GM23338 (cell line): ENCODE results near the gene HSH2D. TPM values are rescaled to one million over a fixed set of nuclear protein-coding genes. Genes with fewer than 3 reads are reported as not detected.

Experiments used
- ATAC-seq: fragments of 200-7000 bp; cut with Tn5 transposase; 3 replicates; pipeline ENCODE4 v1.9.1; 2020
- DNase-seq: peaks from one replicate; pipeline ENCODE4 v3.0.0-alpha.2; 2015; ENCODE audit warnings: low spot score
- H2AFZ ChIP-seq: fragments of 200-600 bp; sonication (generic); 2 replicates; pipeline ENCODE4 v1.8.0; 2016; ENCODE audit warnings: antibody characterized with exemption, mild to moderate bottlenecking, moderate library complexity
- H3F3A ChIP-seq: fragments of 200-600 bp; sonication (generic); replicated peaks from 2 replicates; pipeline ENCODE4 v1.8.0; 2017; ENCODE audit warnings: antibody characterized with exemption, mixed run types, low read depth
- H3K27ac ChIP-seq: fragments of 200-600 bp; sonication (generic); 2 replicates; pipeline ENCODE4 v1.6.1; 2016; ENCODE audit warnings: low read depth
- H3K27me3 ChIP-seq: fragments of 200-600 bp; sonication (generic); 2 replicates; pipeline ENCODE4 v1.8.0; 2016; ENCODE audit warnings: mild to moderate bottlenecking, mixed run types, moderate library complexity; ENCODE audit not compliant: insufficient read depth
- H3K36me3 ChIP-seq: fragments of 200-600 bp; sonication (generic); 2 replicates; pipeline ENCODE4 v1.8.0; 2016; ENCODE audit warnings: mild to moderate bottlenecking; ENCODE audit not compliant: insufficient read depth
- H3K4me1 ChIP-seq: fragments of 200-600 bp; sonication (generic); 2 replicates; pipeline ENCODE4 v1.8.0; 2016; ENCODE audit warnings: mild to moderate bottlenecking, moderate library complexity; ENCODE audit not compliant: insufficient read depth
- H3K4me2 ChIP-seq: fragments of 200-600 bp; sonication (generic); 2 replicates; pipeline ENCODE4 v1.7.1; 2017; ENCODE audit warnings: mixed run types
- H3K4me3 ChIP-seq: fragments of 200-600 bp; sonication (generic); 2 replicates; pipeline ENCODE4 v1.6.1; 2016; ENCODE audit warnings: mixed run types
- H3K79me2 ChIP-seq: fragments of 200-600 bp; sonication (generic); replicated peaks from 2 replicates; pipeline ENCODE4 v1.8.0; 2017; ENCODE audit warnings: mild to moderate bottlenecking; ENCODE audit not compliant: insufficient read depth
- H3K9me2 ChIP-seq: fragments of 200-600 bp; sonication (generic); 2 replicates; pipeline ENCODE4 v1.8.0; 2017; ENCODE audit not compliant: insufficient read depth
- H4K20me1 ChIP-seq: fragments of 200-600 bp; sonication (generic); replicated peaks from 2 replicates; pipeline ENCODE4 v1.8.0; 2017; ENCODE audit warnings: mild to moderate bottlenecking; ENCODE audit not compliant: insufficient read depth
- H3K27ac Mint-ChIP-seq: 2 replicates; pipeline ENCODE4 v1.8.0; 2020; ENCODE audit warnings: inconsistent platforms, mild to moderate bottlenecking, moderate library complexity, mixed read lengths
- H3K27me3 Mint-ChIP-seq: 3 replicates; pipeline ENCODE4 v1.8.0; 2022; ENCODE audit warnings: low read depth, mild to moderate bottlenecking, moderate library complexity, mixed read lengths, inconsistent platforms; ENCODE audit not compliant: insufficient read depth, poor library complexity
- H3K36me3 Mint-ChIP-seq: 3 replicates; pipeline ENCODE4 v1.8.0; 2021; ENCODE audit warnings: low read depth, mild to moderate bottlenecking, inconsistent platforms, moderate library complexity, mixed read lengths
- H3K4me1 Mint-ChIP-seq: 3 replicates; pipeline ENCODE4 v1.8.0; 2020; ENCODE audit warnings: mild to moderate bottlenecking, inconsistent platforms, mixed read lengths
- H3K4me3 Mint-ChIP-seq: 3 replicates; pipeline ENCODE4 v1.8.0; 2021; ENCODE audit warnings: moderate library complexity, mild to moderate bottlenecking, inconsistent platforms, mixed read lengths
- H3K9me3 Mint-ChIP-seq: 3 replicates; pipeline ENCODE4 v1.8.0; 2020; ENCODE audit warnings: moderate library complexity, mild to moderate bottlenecking, inconsistent platforms, mixed read lengths
- CREB1 ChIP-seq: fragments of 250-450 bp; sonication (Bioruptor Pico); IDR thresholded peaks from 2 replicates; pipeline ENCODE4 v1.5.0; 2020; ENCODE audit warnings: low read depth, mild to moderate bottlenecking, moderate library complexity
- CTCF ChIP-seq, 2 experiments: fragments of 200-600 bp in 1 of 2; sonication (generic) in 1 of 2; conservative IDR thresholded peaks; 2 replicates each; pipeline versions ENCODE4 v1.5.1 to v1.6.1; 2016 to 2017; ENCODE audit warnings: antibody characterized with exemption in 2 of 2, low read depth in 2 of 2, mild to moderate bottlenecking in 2 of 2, moderate library complexity in 1 of 2
- ETS1 ChIP-seq: IDR thresholded peaks from 2 replicates; pipeline ENCODE4 v1.6.1; 2016; ENCODE audit warnings: antibody characterized with exemption
- EZH2 ChIP-seq: fragments of 200-600 bp; sonication (generic); IDR thresholded peaks from one replicate; pipeline ENCODE4 v1.8.0; 2017; ENCODE audit warnings: antibody characterized with exemption, mild to moderate bottlenecking, low read depth; ENCODE audit not compliant: unreplicated experiment
- EZH2phosphoT487 ChIP-seq: fragments of 200-600 bp; sonication (generic); IDR thresholded peaks from one replicate; pipeline ENCODE4 v1.8.1; 2018; ENCODE audit warnings: antibody characterized with exemption; ENCODE audit not compliant: unreplicated experiment
- NANOG ChIP-seq: IDR thresholded peaks from 2 replicates; pipeline ENCODE4 v1.6.1; 2016; ENCODE audit warnings: antibody characterized with exemption, borderline replicate concordance
- REST ChIP-seq: IDR thresholded peaks from one replicate; pipeline ENCODE4 v1.6.1; 2018; ENCODE audit warnings: antibody characterized with exemption; ENCODE audit not compliant: unreplicated experiment
- STAT1 ChIP-seq: IDR thresholded peaks from one replicate; pipeline ENCODE4 v1.6.1; 2016; ENCODE audit warnings: antibody characterized with exemption; ENCODE audit not compliant: unreplicated experiment
- ZNF114 ChIP-seq: fragments of 250-450 bp; sonication (Bioruptor Pico); IDR thresholded peaks from 2 replicates; pipeline ENCODE4 v1.5.0; 2020; ENCODE audit warnings: mild to moderate bottlenecking, moderate library complexity
- ZNF331 ChIP-seq: fragments of 250-450 bp; sonication (Bioruptor Pico); IDR thresholded peaks from 2 replicates; pipeline ENCODE4 v1.5.0; 2020; ENCODE audit warnings: low read depth, mild to moderate bottlenecking, moderate library complexity
- polyA plus RNA-seq: library from polyadenylated mRNA; unstranded; fragments of >200 nt; fragmentation: Nextera tagmentation; extraction: Ambion mirVana; gene quantifications from 2 replicates; pipeline ENCODE4 v1.2.1, GENCODE V29; 2016
- total RNA-seq: library from RNA; depleted of rRNA; stranded (reverse); fragments of >200 nt; shearing (Covaris generic); gene quantifications from 2 replicates; pipeline ENCODE4 v1.2.3, GENCODE V29; 2014

HSH2D gene
- total and polyA plus RNA-seq, 2 experiments from 2014 or later: 0.81 to 1.4 TPM

GRCh38 chr19:16096280-16096855, 47.1 kb upstream of the HSH2D start:
- Mint-ChIP-seq H3K36me3 (peaks cover 95% of the 10 kb centered on the region), H3K27ac (no peak overlapping the region; the same call in 1 of the 2 replicates), H3K9me3 (no peaks in the 10 kb centered on the region), H3K4me3 (no peak overlapping the region), H3K4me1 (no peaks in the 10 kb centered on the region), H3K27me3 (peaks cover 4% of the 10 kb centered on the region)
- H4K20me1 ChIP-seq: peaks cover 10% of the 10 kb centered on the region; the same call in 1 of the 2 replicates
- H3K9me2 ChIP-seq: no peaks in the 10 kb centered on the region
- no peak overlapping the region for H3K27ac ChIP-seq
- H3F3A ChIP-seq: 0 out of 2 replicates have a peak, but pooled peaks cover 6% of the 10 kb centered on the region
- no peak overlapping the region for H2AFZ ChIP-seq
- ATAC-seq (no peak), DNase-seq (no peak)
- no peaks in the 10 kb centered on the region for H3K4me1 ChIP-seq
- TF ChIP-seq STAT1: no peak
- TF ChIP-seq REST: no peak
- TF ChIP-seq ZNF114: no peak
- TF ChIP-seq ZNF331 (CRISPR knock-in tag): no peak
- TF ChIP-seq CTCF (conservative IDR thresholded peaks at IDR 0.05; ENCODE audit: low read depth in 2 of 2): no peak
- TF ChIP-seq ETS1: no peak
- H3K79me2 ChIP-seq: 0 out of 2 replicates have a peak, but pooled peaks cover 4% of the 10 kb centered on the region
- H3K4me3 ChIP-seq: no peak overlapping the region
- H3K4me2 ChIP-seq: no peak overlapping the region
- H3K36me3 ChIP-seq: peaks cover 81% of the 10 kb centered on the region
- no peaks in the 10 kb centered on the region for H3K27me3 ChIP-seq

GRCh38 chr19:16098416-16098768, 45.1 kb upstream of the HSH2D start:
- DNase-seq (no peak), ATAC-seq (no peak)
- Histone ChIP-seq H3K4me2 (no peak overlapping the region), H3F3A (0 out of 2 replicates have a peak, but pooled peaks cover 3% of the 10 kb centered on the region), H2AFZ (no peak overlapping the region), H3K9me2 (no peaks in the 10 kb centered on the region), H3K79me2 (0 out of 2 replicates have a peak, but pooled peaks cover 4% of the 10 kb centered on the region), H4K20me1 (0 out of 2 replicates have a peak, but pooled peaks cover 10% of the 10 kb centered on the region), H3K4me1 (no peaks in the 10 kb centered on the region), H3K27me3 (no peaks in the 10 kb centered on the region), H3K36me3 (peaks cover 68% of the 10 kb centered on the region), H3K4me3 (no peak overlapping the region), H3K27ac (no peak overlapping the region; the same call in 1 of the 2 replicates)
- H3K4me3 Mint-ChIP-seq: no peak overlapping the region
- H3K9me3 Mint-ChIP-seq: no peaks in the 10 kb centered on the region
- no peak overlapping the region; the same call in 1 of the 2 replicates for H3K27ac Mint-ChIP-seq
- H3K4me1 Mint-ChIP-seq: no peaks in the 10 kb centered on the region
- peaks cover 4% of the 10 kb centered on the region for H3K27me3 Mint-ChIP-seq
- peaks cover 94% of the 10 kb centered on the region for H3K36me3 Mint-ChIP-seq
- no peak for TF ChIP-seq NANOG
- no peak for TF ChIP-seq EZH2phosphoT487
- no peak for TF ChIP-seq EZH2
- TF ChIP-seq ZNF114: no peak
- TF ChIP-seq ZNF331 (CRISPR knock-in tag): no peak
- TF ChIP-seq ETS1: no peak
- no peak for TF ChIP-seq CREB1 (CRISPR knock-in tag)
